Measurements from ENCODE around the gene SLC35B2.

DNA sequence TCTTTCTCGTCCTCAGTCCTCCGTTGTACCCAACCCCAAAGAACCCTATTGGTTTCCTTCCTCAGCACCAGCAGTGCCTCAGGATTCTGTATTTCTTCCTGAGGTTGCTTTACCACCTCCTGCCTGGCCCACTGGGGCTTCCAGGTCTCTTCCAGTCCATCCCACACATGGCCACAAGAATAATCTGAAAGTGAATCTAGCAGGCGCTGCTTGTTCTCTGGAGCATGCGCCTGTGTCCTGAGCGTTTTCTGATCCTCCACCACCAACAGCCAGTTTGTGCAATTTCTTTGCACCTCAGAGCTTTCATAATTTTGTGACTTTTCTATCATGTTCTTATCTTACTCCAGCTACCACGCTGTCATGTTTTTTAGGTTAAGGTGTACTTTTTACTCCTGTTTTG, 22.1 kb downstream of the SLC35B2 start:
- TF ChIP-seq, protein P1, sequence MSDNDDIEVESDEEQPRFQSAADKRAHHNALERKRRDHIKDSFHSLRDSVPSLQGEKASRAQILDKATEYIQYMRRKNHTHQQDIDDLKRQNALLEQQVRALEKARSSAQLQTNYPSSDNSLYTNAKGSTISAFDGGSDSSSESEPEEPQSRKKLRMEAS (IDR thresholded peaks at IDR 0.05): no peak
- no peak for TF ChIP-seq YY1 (IDR thresholded peaks at IDR 0.05; ENCODE audit: low read depth)
- no peak for TF ChIP-seq RAD21 (IDR thresholded peaks at IDR 0.05; ENCODE audit: low read depth)
- TF ChIP-seq, protein P2, sequence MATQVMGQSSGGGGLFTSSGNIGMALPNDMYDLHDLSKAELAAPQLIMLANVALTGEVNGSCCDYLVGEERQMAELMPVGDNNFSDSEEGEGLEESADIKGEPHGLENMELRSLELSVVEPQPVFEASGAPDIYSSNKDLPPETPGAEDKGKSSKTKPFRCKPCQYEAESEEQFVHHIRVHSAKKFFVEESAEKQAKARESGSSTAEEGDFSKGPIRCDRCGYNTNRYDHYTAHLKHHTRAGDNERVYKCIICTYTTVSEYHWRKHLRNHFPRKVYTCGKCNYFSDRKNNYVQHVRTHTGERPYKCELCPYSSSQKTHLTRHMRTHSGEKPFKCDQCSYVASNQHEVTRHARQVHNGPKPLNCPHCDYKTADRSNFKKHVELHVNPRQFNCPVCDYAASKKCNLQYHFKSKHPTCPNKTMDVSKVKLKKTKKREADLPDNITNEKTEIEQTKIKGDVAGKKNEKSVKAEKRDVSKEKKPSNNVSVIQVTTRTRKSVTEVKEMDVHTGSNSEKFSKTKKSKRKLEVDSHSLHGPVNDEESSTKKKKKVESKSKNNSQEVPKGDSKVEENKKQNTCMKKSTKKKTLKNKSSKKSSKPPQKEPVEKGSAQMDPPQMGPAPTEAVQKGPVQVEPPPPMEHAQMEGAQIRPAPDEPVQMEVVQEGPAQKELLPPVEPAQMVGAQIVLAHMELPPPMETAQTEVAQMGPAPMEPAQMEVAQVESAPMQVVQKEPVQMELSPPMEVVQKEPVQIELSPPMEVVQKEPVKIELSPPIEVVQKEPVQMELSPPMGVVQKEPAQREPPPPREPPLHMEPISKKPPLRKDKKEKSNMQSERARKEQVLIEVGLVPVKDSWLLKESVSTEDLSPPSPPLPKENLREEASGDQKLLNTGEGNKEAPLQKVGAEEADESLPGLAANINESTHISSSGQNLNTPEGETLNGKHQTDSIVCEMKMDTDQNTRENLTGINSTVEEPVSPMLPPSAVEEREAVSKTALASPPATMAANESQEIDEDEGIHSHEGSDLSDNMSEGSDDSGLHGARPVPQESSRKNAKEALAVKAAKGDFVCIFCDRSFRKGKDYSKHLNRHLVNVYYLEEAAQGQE (IDR thresholded peaks at IDR 0.05; ENCODE audit: low read depth): no peak
- TF ChIP-seq FOXM1 (IDR thresholded peaks at IDR 0.05; ENCODE audit: borderline replicate concordance, low read depth): no peak
